K562 (cell line): ENCODE results near the gene PURA. TPM values are rescaled to one million over a fixed set of nuclear protein-coding genes. Genes with fewer than 3 reads are reported as not detected.

Experiments used
- ATAC-seq: fragments of 200-7000 bp; cut with Tn5 transposase; 3 replicates; pipeline ENCODE4 v1.9.1; 2020; ENCODE audit warnings: moderate library complexity
- BruUV-seq: library from RNA; stranded (reverse); fragments of 400-500 nt; replicated peaks from 2 replicates; lab custom pipeline; 2021; lab: Mats Ljungman, UMichigan
- CTCF ChIA-PET: fragments of 300-600 bp; formaldehyde crosslinking; extraction: SDS; loops from one replicate; lab custom pipeline; 2021; ENCODE audit warnings: low intra/inter-chr PET ratio; lab: Yijun Ruan, JAX
- POLR2A ChIA-PET: fragments of 300-600, 350-650 bp; sonication (Branson Sonifier 250); formaldehyde crosslinking; extraction: SDS; loops from one replicate; lab custom pipeline; 2021; ENCODE audit warnings: antibody characterized with exemption, inconsistent platforms; lab: Yijun Ruan, JAX
- DNase-seq, 4 experiments: peaks; one replicate each; pipeline versions ENCODE4 v3.0.0 to v3.0.0-alpha.2; 2011 to 2018; ENCODE audit warnings: low spot score in 3 of 4, mixed read lengths in 3 of 4; ENCODE audit errors: extremely low read depth in 1 of 4
- FAIRE-seq: peaks from 2 replicates; lab custom pipeline; 2011; peaks lifted over from hg19 to GRCh38; lab: Jason Lieb, UNC
- H2AFZ ChIP-seq: 2 replicates; pipeline ENCODE4 v1.6.0; 2011; ENCODE audit warnings: low read depth, low read length, control low read depth, inconsistent platforms
- H3K27ac ChIP-seq: fragments of 200-600 bp; 3 replicates; pipeline ENCODE4 v1.8.0; 2011; ENCODE audit warnings: low read depth, mild to moderate bottlenecking, control low read depth, inconsistent platforms, low read length, moderate library complexity, mixed read lengths; ENCODE audit errors: extremely low read depth
- H3K27me3 ChIP-seq, 2 experiments: fragments of 300-600 bp in 1 of 2; 2 replicates in 1 of 2; 3 replicates in 1 of 2; pipeline versions ENCODE4 v1.6.0 to v1.8.0; 2011; ENCODE audit warnings: inconsistent platforms in 2 of 2, low read length in 2 of 2, mild to moderate bottlenecking in 1 of 2, mixed read lengths in 1 of 2, moderate library complexity in 1 of 2; ENCODE audit not compliant: control insufficient read depth in 2 of 2, insufficient read depth in 2 of 2
- H3K36me3 ChIP-seq: fragments of 300-600 bp; 3 replicates; pipeline ENCODE4 v1.8.0; 2011; ENCODE audit warnings: mild to moderate bottlenecking, low read length, inconsistent platforms; ENCODE audit not compliant: control insufficient read depth, insufficient read depth
- H3K4me1 ChIP-seq, 2 experiments: fragments of 200-600 bp in 1 of 2; replicated peaks in 1 of 2; 2 replicates in 1 of 2; 3 replicates in 1 of 2; pipeline versions ENCODE4 v1.5.1 to v1.8.0; 2011; ENCODE audit warnings: inconsistent platforms in 2 of 2, low read length in 2 of 2, mild to moderate bottlenecking in 1 of 2, mixed read lengths in 1 of 2, moderate library complexity in 1 of 2; ENCODE audit not compliant: control insufficient read depth in 2 of 2, insufficient read depth in 2 of 2
- H3K4me2 ChIP-seq: 2 replicates; pipeline ENCODE4 v1.6.1; 2011; ENCODE audit warnings: low read length, control low read depth, inconsistent platforms, mixed read lengths; ENCODE audit not compliant: insufficient read depth
- H3K4me3 ChIP-seq: fragments of 200-600 bp; sonication (generic), shearing (Covaris generic); 2 replicates; pipeline ENCODE4 v1.5.1; 2016; ENCODE audit warnings: control low read depth, inconsistent platforms
- H3K79me2 ChIP-seq: fragments of 200-600 bp; 3 replicates; pipeline ENCODE4 v1.8.0; 2011; ENCODE audit warnings: low read length, inconsistent platforms; ENCODE audit not compliant: control insufficient read depth, insufficient read depth
- H3K9ac ChIP-seq, 2 experiments: 2 replicates each; pipeline versions ENCODE4 v1.6.0 to v1.6.1; 2011; ENCODE audit warnings: low read depth in 2 of 2, low read length in 2 of 2, control low read depth in 1 of 2, inconsistent platforms in 1 of 2, mild to moderate bottlenecking in 1 of 2, mixed read lengths in 1 of 2; ENCODE audit not compliant: insufficient read depth in 1 of 2
- H3K9me1 ChIP-seq: one replicate; pipeline ENCODE4 v1.6.0; 2011; ENCODE audit warnings: inconsistent platforms, mild to moderate bottlenecking, low read length, moderate library complexity; ENCODE audit not compliant: control insufficient read depth, insufficient read depth
- H3K9me3 ChIP-seq: replicated peaks from 2 replicates; pipeline ENCODE4 v1.5.1; 2011; ENCODE audit warnings: low read depth, low read length, inconsistent platforms; ENCODE audit not compliant: control insufficient read depth, insufficient read depth
- H4K20me1 ChIP-seq: replicated peaks from 2 replicates; pipeline ENCODE4 v1.6.1; 2011; ENCODE audit warnings: low read length, inconsistent platforms, mixed read lengths; ENCODE audit not compliant: control insufficient read depth, insufficient read depth
- ESRRB ChIP-seq: fragments of 250-450 bp; sonication (Bioruptor Pico); IDR thresholded peaks from 2 replicates; pipeline ENCODE4 v1.5.0; 2020; ENCODE audit warnings: mild to moderate bottlenecking, moderate library complexity, borderline replicate concordance
- MYBL2 ChIP-seq, 2 experiments: fragments of 450-650 bp in 1 of 2; sonication (generic) in 1 of 2; formaldehyde crosslinking in 1 of 2; IDR thresholded peaks; 2 replicates each; pipeline versions ENCODE4 v1.6.1 to v1.8.1; 2017 to 2022; ENCODE audit warnings: borderline replicate concordance in 1 of 2, inconsistent platforms in 1 of 2, low read depth in 1 of 2, mild to moderate bottlenecking in 1 of 2, missing genetic modification reagents in 1 of 2, moderate library complexity in 1 of 2
- PHF21A ChIP-seq: fragments of 450-650 bp; IDR thresholded peaks from 2 replicates; pipeline ENCODE4 v1.6.1; 2017; ENCODE audit warnings: low read depth, borderline replicate concordance
- POLR2AphosphoS2 ChIP-seq: IDR thresholded peaks from 2 replicates; pipeline ENCODE4 v1.6.1; 2012; ENCODE audit warnings: low read length, improper control_type of control experiment
- SMARCE1 ChIP-seq: fragments of 450-650 bp; IDR thresholded peaks from 2 replicates; pipeline ENCODE4 v1.7.1; 2016; ENCODE audit warnings: mild to moderate bottlenecking
- TAL1 ChIP-seq: fragments of 450-650 bp; IDR thresholded peaks from 2 replicates; pipeline ENCODE4 v1.6.1; 2016; ENCODE audit warnings: mild to moderate bottlenecking
- ZKSCAN8 ChIP-seq: fragments of 200-800 bp; sonication (Bioruptor generic); IDR thresholded peaks from 2 replicates; pipeline ENCODE4 v1.6.1; 2016; ENCODE audit warnings: missing genetic modification characterization, missing compliant biosample characterization
- ZNF121 ChIP-seq: sonication (generic); formaldehyde crosslinking; conservative IDR thresholded peaks from 2 replicates; pipeline ENCODE4 v1.8.0; 2022; ENCODE audit warnings: missing genetic modification reagents
- ZNF133 ChIP-seq: fragments of 250-450 bp; sonication (Bioruptor Pico); IDR thresholded peaks from 2 replicates; pipeline ENCODE4 v1.4.0; 2020; ENCODE audit warnings: mild to moderate bottlenecking
- ZNF224 ChIP-seq: sonication (generic); formaldehyde crosslinking; IDR thresholded peaks from 2 replicates; pipeline ENCODE4 v1.8.0; 2022; ENCODE audit warnings: mild to moderate bottlenecking, missing genetic modification reagents
- ZNF384 ChIP-seq: IDR thresholded peaks from 2 replicates; pipeline ENCODE4 v1.6.1; 2012; ENCODE audit warnings: low read depth, low read length, improper control_type of control experiment
- ZNF584 ChIP-seq: fragments of 200-800 bp; sonication (Bioruptor generic); IDR thresholded peaks from 2 replicates; pipeline ENCODE4 v1.6.1; 2016; ENCODE audit warnings: low read depth, mild to moderate bottlenecking, missing genetic modification characterization, missing compliant biosample characterization
- WGBS: fragments of 100-300 bp; shearing (Covaris generic); methylation state at CpG from one replicate; pipeline ENCODE4 v1.1.6; 2016; ENCODE audit warnings: low coverage, mixed read lengths; ENCODE audit not compliant: insufficient coverage; ENCODE audit errors: missing lambda C conversion rate; 5-methylcytosine and 5-hydroxymethylcytosine counted together
- in situ Hi-C: fragments of 300-500 bp; cut with MboI; formaldehyde crosslinking; loops from 4 replicates; pipeline ENCODE4 v1.15.0; 2018; ENCODE audit warnings: inconsistent platforms, mixed read lengths
- intact Hi-C: fragments of 100-400 bp; cut with micrococcal nuclease; formaldehyde crosslinking; loops from 2 replicates; pipeline ENCODE4 v1.14.2; 2022
- polyA plus RNA-seq, 8 experiments: library from polyadenylated mRNA; depleted of rRNA in 4 of 8; stranded (reverse) in 5 of 8; unstranded in 3 of 8; fragments of >200 nt; fragmentation: Nextera tagmentation in 2 of 8; fragmentation: Illumina TruSeq in 1 of 8; extraction: Ambion mirVana in 2 of 8; extraction: Trizol in 1 of 8; gene quantifications; 2 replicates each; pipeline versions ENCODE4 v1.2.1 to v1.2.3, GENCODE V29; 2011 to 2014; ENCODE audit warnings: inconsistent platforms in 1 of 8, missing spikeins in 1 of 8
- total RNA-seq, 7 experiments: library from RNA; depleted of rRNA in 6 of 7; stranded (reverse); fragments of >200 nt in 6 of 7; fragmentation: Illumina TruSeq in 2 of 7; extraction: Trizol in 2 of 7; gene quantifications; 2 replicates each; pipeline versions ENCODE4 v1.2.1 to v1.2.3, GENCODE V29; 2011 to 2021; ENCODE audit warnings: low replicate concordance in 1 of 7
- TF ChIP-seq, protein P1 (sequence below): fragments of 250-450 bp; sonication (Bioruptor Pico); IDR thresholded peaks from 2 replicates; pipeline ENCODE4 v1.5.0; 2021; ENCODE audit warnings: mild to moderate bottlenecking, moderate library complexity

Gene PURA
- total and polyA plus RNA-seq, 9 of the 15 experiments (the other 6 are each of a cell fraction or from before 2014, with no cell fraction given): 3.2 to 11.1 (median 5.4) TPM

DNA sequence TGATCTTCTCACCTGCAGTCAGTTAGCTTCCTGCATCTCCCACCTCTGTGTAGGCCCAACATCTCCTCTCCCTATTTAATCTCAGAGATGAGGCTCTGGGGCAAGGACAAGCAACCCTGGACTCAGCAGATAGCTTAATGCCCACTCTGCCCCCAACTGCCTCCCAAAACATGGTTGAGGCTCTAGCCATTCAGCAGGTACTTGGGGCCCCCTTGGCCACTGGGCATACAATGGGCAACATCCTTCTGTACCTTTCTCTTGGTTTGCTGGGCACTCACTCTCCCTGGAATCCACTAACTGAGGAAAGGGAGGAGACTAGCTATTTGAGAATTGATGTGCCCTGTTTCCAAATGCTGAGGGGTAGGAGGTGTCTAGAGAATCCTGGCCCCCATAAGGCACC, 21.2 kb downstream of the PURA start:
- POLR2A ChIA-PET: interaction anchor here (1.6 kb wide), 1 partner anchor 12 kb away, joined by 4 read pairs; no protein-coding TSS in a partner anchor
- Histone ChIP-seq H3K4me2 (no peak overlapping the region), H4K20me1 (no peaks in the 10 kb centered on the region), H3K36me3 (no peaks in the 10 kb centered on the region), H3K9me3 (no peaks in the 10 kb centered on the region; the same call in 1 of the 2 replicates), H3K27ac (no peak overlapping the region), H3K79me2 (no peaks in the 10 kb centered on the region), H3K9me1 (no peaks in the 10 kb centered on the region), H3K9ac (no peak overlapping the region), H2AFZ (no peak overlapping the region), H3K4me1 (no peaks in the 10 kb centered on the region; a peak in 1 of 5 replicates), H3K4me3 (no peak overlapping the region), H3K27me3 (peaks cover 3 to 5% of the 10 kb centered on the region in 2 experiments; a peak in 2 of 5 replicates)
- FAIRE-seq (no peak), ATAC-seq (no peak), DNase-seq (no peak)
- no TSS peak for BruUV-seq
- TF ChIP-seq ZKSCAN8 (CRISPR knock-in tag) (no peak), PHF21A (no peak), MYBL2 (IDR thresholded peaks at IDR 0.05; ENCODE audit: low read depth) (no peak), MYBL2 (CRISPR knock-in tag; IDR thresholded peaks at IDR 0.05; ENCODE audit: borderline replicate concordance) (no peak), ZNF133 (no peak), TAL1 (no peak)
- CTCF ChIA-PET: no interaction called here
- in situ Hi-C loops (no loop called here), intact Hi-C loops (no loop called here)

DNA sequence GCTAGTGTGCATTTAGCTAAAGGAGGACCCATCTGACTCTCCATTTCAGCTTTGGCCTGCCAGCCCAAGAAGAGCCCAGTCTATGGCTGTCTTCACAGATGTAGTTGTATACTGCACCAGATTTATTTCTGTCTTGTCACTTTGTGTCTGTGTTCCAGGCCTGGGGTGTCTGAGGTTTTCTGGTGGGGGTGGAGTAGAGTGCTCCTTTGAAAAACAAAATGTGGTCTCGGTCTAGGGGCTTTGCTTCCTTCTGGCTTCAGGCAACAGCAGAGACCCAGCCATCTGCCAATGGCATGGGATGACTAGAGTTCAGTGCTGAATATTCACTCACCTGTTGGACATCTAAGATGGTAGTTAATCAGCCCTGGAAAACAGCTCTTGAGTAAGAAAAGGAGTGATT, 22.7 kb downstream of the PURA start:
- in situ Hi-C loops: no loop called here
- CTCF ChIA-PET: no interaction called here
- H3K9ac ChIP-seq: no peak overlapping the region
- intact Hi-C loops: no loop called here
- BruUV-seq: no TSS peak
- no peaks in the 10 kb centered on the region; the same call in 1 of the 2 replicates for H4K20me1 ChIP-seq
- TF ChIP-seq POLR2AphosphoS2 (no peak), ZNF224 (CRISPR knock-in tag) (no peak), SMARCE1 (no peak), ESRRB (CRISPR knock-in tag) (no peak), ZNF384 (no peak), ZNF121 (CRISPR knock-in tag) (no peak), ZNF584 (no peak)
- TF ChIP-seq, protein P1, sequence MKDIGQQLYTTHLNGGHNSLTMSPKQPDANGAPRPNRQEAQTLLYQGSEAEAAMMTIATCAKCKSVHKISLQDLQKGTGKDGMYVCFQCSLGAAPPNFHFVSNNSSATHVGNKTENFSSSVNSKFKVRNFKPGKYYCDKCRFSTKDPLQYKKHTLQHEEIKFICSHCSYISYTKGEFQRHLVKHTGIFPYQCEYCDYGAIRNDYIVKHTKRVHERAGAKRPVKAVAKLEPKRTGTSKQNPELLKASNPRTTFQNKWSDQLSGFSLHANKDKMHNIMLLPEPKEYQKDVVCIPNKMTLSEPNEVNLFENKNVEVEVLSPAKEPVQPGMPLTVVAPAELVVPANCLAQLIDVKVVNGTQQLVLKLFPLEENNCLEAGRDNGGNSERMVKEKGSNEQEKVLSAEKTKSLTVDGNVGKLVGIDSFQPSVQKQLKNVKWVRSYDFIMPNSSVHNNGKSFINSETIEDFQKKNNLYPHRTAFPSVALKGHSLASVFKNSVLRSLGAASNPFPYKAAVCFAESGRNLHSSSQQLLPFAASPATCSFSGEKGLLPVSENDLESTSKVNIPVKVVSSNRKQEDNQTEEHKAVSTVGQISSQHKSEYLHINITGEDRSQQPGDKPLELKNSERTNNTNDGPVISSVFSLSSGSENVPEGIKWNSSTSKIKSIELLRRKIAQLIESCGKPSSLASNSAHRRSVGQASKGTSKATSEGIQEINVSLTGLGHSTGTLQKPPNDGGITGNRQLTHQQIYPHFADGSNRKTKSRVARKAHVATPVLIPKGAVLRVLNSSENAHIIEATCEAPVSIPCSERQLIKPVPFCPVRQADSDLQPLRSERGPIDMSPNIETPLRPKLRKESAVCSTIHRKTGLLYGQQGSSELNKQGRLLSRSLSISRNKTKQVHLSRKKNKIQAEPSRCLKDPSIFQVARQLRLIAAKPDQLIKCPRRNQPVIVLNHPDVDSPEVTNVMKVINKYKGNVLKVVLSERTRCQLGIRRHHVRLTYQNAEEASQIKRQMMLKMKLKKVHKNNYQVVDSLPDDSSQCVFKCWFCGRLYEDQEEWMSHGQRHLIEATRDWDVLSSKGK (CRISPR knock-in tag): no peak
- TF ChIP-seq, all 486 proteins: peak for 0
- H3K9me1 ChIP-seq: no peaks in the 10 kb centered on the region
- no peaks in the 10 kb centered on the region for H3K79me2 ChIP-seq
- POLR2A ChIA-PET: interaction anchor here (0.8 to 1.3 kb wide), 3 partner anchors 8 to 33 kb away, joined by 3 to 4 read pairs (median 3); no protein-coding TSS in a partner anchor
- peaks cover 3 to 10% of the 10 kb centered on the region in 2 experiments; a peak in 3 of 5 replicates for H3K27me3 ChIP-seq
- no peak overlapping the region for H3K4me2 ChIP-seq
- H3K4me3 ChIP-seq: no peak overlapping the region
- H2AFZ ChIP-seq: no peak overlapping the region
- DNase-seq (no peak), ATAC-seq (no peak), FAIRE-seq (no peak)
- no peaks in the 10 kb centered on the region; a peak in 1 of 5 replicates for H3K4me1 ChIP-seq
- no peaks in the 10 kb centered on the region for H3K36me3 ChIP-seq
- no peak overlapping the region for H3K27ac ChIP-seq
- H3K9me3 ChIP-seq: no peaks in the 10 kb centered on the region
- 0% methylated on average over 1 of the region's 1 CpG for WGBS
